Activated CD8-positive, alpha-beta memory T cell treated with anti-CD3 and anti-CD28 coated beads for 36 hours (primary cell): Measurements from ENCODE around the gene KCTD5. TPM values are rescaled to one million over a fixed set of nuclear protein-coding genes. Genes with fewer than 3 reads are reported as not detected.
"Not testable (repeated sequence)": the region's sequence is repeated elsewhere in the genome, so short reads cannot be mapped to it uniquely, and the experiment has no call there.

Experiments used
- CTCF ChIA-PET: fragments of 350-600 bp; sonication (Branson Sonifier 250); formaldehyde crosslinking; loops from one replicate; lab custom pipeline; 2021; ENCODE audit warnings: antibody characterized with exemption; lab: Charles Lee
- POLR2A ChIA-PET: fragments of 350-600 bp; sonication (Branson Sonifier 250); formaldehyde crosslinking; loops from one replicate; lab custom pipeline; 2021; ENCODE audit warnings: antibody characterized with exemption; lab: Charles Lee
- total RNA-seq, 2 experiments: library from RNA; stranded (reverse); gene quantifications; one replicate each; pipeline ENCODE4 v1.2.3, GENCODE V29; 2021

The KCTD5 gene
- total RNA-seq, 2 experiments from 2014 or later, result 52.4 to 53.6 TPM

DNA sequence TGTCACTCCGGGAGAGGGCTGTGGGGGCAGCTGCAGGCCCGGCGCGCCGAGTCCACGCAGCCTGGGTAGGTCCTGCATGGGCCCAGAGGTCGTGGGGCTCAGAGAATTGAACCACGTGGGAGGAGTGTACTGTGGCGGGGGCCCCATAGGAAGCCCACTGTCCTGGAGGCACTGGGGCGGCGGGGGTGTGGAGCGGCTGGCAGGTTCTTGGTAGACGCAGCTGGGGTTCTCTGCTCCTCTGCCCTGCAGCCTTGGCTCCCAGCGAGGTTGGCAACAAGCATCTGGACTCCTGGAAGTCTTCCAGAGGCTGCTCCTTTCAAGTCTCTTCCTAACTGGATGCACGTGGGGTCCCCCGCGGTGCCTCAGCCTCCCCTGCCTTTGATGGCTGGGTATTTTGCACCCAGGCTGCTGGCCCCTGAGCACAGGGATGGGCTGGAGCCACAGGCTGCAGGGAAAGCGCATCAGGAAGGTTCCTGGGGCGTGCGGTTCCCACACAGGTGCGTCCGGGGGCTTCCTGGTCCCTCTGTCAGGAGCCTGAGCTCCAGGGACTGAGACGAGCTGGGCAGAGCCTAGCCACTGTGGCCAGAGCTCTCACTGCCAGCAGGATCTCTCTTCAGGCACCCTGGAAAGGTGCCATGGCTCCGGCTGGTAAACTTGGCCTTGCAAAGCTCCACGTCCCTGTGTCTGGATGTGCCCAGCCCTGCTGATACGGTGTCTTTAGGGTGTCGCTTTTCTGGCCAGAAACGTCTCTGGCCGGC is 9.3 kb downstream of the KCTD5 start:
- ChIA-PET CTCF (no interaction called here), POLR2A (no interaction called here)

DNA sequence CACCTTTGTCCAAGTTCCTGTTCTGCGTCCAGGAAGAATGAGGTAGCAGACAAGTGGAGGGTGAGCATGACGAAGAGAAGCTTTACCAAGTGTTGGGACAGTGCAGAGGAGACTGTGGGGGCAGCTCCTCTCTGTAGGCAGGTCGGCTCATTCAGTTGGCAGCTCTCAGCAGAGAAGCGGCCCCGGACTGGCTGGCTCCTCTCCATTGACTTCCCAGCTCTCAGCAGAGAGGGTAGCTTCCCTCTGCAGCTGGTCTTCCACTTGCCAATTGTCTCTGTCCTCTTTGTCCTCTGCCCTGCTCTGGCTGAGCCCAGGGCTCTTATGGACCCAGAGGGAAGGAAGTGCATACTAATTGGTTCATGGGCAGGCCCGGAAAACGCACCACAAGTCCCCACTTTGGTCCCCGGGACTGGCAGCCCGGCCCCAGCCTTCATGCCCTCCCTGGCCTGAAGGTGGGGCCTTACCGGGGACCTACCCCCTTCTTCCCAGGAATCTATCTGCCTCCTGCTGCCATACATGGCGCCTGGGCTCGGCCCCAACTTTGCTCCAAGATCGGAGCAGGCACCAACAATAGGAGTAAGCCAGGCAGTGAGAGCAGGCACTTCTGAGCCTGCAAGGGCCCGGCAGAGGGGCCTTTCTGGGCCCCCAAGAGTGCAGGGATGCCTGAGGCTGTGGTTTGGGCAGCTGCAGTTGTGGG is 10.1 kb downstream of the KCTD5 start:
- CTCF ChIA-PET, result no interaction called here
- POLR2A ChIA-PET, result no interaction called here

DNA sequence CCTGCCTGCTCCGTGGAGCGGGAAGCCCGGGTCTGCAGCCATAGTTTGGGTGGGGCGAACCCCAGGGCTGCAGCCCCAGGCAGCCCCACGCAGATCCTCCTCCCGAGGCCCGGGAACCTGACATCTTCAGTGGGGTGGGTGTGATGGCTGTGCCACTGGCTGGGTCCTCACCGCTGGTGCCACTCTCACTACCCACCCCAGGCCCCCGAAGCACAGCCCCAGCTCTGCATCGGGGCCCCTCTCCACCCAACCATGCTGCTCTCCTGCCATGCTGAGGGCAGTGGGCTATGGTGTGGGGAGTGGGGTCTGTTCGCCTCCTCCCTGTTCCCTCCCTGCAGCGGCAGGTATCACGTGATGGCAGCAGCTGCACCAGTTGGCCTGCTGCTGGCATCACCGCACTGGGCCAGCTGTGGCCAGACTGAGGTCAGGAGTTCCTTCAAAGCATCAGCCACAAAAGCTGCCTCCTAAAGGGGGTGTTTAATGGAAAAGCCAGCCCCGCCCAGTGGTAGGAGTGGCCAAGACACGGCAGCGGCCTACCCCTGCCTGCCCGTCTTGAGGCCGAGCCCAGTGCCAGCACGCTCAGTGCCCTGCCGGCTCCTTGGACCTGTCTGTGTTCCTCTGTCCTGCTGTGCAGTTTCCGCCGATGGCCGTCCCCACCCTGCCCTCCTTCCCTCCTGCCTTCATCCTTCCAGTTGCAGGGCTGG is 10.8 kb downstream of the KCTD5 start:
- ChIA-PET CTCF (no interaction called here), POLR2A (no interaction called here)

- CTCF ChIA-PET, POLR2A ChIA-PET: not testable (repeated sequence)
These were observed 14.4 kb downstream of the KCTD5 start for GRCh38 chr16:2696601-2697250.

- CTCF ChIA-PET, result no interaction called here
- POLR2A ChIA-PET, result no interaction called here
These were observed 15.2 kb downstream of the KCTD5 start for GRCh38 chr16:2697401-2697948.

DNA sequence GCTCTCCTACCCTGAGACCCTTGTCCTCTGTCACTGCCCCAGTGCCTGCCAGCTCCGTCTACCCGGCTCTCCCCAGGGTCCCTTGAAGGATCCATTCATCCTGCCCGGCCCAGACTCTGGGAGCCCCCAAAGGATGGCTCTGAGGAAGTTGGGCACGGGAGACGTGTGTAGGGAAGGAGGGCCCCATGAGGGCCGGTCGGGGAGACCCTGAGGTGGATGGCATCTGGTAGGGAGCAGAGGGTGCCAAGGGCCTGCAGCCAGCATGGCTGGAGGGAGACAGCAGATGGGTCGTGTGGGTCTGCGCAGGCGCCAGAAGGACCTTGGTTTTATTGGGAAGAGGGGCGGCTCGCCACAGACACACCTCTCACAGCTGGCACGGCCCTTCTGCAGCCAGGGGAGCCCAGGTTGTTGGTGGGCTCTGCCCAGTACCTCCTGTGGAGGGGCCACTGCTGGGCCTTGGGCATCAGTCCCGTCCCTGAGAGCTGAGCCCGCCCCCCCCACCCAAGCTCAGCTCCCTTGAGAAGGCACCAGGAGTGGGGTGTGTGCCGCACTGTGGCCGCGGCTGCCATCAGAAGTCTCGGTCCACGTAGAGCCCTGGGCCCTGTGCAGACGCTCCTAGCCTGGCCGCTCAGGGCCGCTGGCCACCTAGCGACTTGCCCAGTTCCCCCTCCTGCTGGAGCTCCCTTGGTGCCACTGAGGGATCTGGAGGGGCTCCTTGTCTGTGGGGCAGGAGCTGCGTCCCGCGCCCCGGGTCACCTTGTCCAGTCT is 16.0 kb downstream of the KCTD5 start:
- CTCF ChIA-PET, result interaction anchor here (0.5 kb wide), 1 partner anchor 463 kb away, joined by 3 read pairs; no protein-coding TSS in a partner anchor
- POLR2A ChIA-PET, result no interaction called here

- ChIA-PET POLR2A (no interaction called here), CTCF (interaction anchor here (0.5 kb wide), 1 partner anchor 462 kb away, joined by 3 read pairs; no protein-coding TSS in a partner anchor)
These were observed 16.8 kb downstream of the KCTD5 start for GRCh38 chr16:2698965-2699750.

- POLR2A ChIA-PET, result no interaction called here
- CTCF ChIA-PET, result no interaction called here
These were observed 17.7 kb downstream of the KCTD5 start for GRCh38 chr16:2699791-2700600.

- ChIA-PET POLR2A (no interaction called here), CTCF (no interaction called here)
These were observed 18.5 kb downstream of the KCTD5 start for GRCh38 chr16:2700786-2701185.

DNA sequence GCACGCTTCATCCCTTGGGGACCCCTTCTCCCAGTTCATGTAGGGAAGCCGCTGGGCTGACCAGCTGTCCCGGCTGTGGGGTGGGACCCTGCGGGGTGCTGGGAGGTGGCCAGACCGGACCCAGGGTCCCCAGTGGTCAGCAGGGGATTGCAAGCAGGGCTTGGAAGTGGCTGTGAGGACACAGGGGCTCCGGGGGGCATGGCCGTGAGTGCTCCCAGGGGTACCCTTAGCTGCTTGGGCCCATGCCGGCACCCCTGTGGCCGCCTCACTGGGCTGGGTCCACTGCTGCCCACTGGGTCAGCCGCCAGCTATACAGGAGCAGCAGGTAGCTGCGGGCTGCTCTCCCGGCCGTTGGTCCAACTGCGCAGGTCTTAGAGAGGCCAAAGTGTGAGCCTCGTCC is 18.9 kb downstream of the KCTD5 start:
- ChIA-PET CTCF (no interaction called here), POLR2A (no interaction called here)

DNA sequence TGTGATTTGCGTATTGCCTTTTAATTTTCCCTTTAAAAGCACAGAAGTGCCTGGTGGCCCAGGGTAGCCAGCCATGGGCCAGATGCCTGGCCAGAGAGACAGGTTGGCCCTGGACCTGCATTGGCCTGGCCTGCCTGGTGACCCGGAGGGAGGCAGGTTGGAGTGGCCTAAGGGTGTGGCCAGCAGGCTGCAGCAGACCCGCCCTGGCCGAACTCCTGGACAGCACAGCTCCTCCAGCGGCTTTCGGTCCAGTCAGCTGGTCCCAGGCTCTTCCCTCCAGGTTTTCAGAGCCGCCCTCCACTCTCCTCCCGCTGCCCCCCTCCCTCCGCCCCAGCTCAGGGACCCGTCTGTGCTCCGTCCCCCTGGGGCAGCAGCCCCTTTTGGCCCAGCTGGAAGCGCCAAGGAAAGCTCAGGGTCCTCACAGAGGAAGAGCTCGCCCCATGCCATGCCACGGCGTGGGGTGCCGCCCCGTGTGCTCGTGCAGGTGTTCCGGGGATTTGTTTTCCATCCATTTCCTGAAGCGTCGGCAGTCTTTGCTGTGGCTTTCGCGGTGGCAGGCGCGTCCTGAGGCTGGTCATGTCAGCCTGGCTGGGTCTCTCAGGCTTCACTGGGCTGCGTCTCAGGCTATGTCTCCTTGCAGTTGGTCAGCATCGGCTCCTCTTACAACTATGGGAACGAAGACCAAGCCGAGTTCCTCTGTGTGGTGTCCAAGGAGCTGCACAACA is 19.6 kb downstream of the KCTD5 start:
- ChIA-PET CTCF (no interaction called here), POLR2A (no interaction called here)

DNA sequence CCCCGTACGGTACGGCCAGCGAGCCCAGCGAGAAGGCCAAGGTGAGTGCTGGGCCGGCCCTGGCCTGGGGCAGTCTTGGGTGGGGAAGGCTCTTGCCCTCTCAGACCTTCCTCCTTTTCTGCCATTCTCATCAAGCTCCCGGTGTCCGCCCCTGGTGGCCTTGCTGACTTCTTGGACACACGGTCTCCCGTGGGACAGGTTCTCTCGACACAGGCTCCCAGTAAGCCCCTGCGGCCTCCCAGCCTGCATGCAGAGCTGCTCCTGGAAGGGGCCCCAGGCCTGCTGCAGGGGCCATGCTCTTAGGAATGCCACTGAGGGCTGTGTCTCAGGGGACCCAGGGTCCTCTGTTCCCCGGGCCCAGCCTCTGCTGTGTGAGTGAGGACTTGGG is 20.1 kb downstream of the KCTD5 start:
- ChIA-PET CTCF (no interaction called here), POLR2A (no interaction called here)

GRCh38 chr16:2702871-2703745 is 20.8 kb downstream of the KCTD5 start:
- CTCF ChIA-PET, result no interaction called here
- POLR2A ChIA-PET, result interaction anchor here (0.5 kb wide), 1 partner anchor 39 kb away, joined by 4 read pairs; no protein-coding TSS in a partner anchor

DNA sequence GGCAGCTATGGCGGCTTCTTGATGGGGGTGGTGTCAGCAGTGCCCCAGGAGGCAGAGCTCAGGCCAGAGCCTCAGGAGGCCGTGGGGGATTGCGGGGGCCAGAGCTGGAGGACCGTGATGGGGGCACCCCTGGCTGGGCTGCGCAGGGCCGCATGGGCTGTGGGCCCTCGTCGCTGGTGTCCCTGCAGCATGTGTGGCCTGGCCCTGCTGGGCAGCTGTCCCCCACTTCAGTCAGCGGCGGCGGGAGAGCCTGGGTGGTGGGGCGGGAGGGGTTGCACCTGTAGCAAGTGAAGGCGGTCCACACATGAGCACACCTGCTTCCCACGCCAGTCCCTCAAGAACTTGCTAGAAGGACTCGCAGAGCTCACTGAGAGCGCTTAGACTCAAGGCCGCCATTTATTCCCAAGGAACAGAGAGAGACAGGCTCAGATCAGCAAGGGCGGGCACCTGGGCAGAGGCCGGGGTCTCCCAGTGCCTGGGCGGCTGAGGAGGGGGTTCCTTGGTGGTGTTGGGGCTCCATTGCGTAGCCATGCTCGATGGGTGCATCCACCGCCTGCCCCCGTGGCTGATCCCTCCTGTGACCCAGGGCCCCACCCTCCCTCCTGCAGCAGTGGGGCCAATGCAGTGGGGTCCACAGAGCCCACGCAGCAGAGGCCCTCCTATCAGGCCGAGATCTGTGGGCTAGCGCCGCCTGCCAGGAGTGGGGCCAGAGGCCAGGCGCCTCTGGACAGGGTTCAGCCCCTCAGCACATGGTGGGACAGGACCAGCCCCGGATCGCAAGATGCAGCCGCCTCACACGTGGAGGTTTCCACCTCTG is 22.1 kb downstream of the KCTD5 start:
- CTCF ChIA-PET, result no interaction called here
- POLR2A ChIA-PET, result no interaction called here

- CTCF ChIA-PET, result no interaction called here
- POLR2A ChIA-PET, result no interaction called here
These were observed 22.6 kb downstream of the KCTD5 start for GRCh38 chr16:2704983-2705275.
